Activated CD4-positive, alpha-beta memory T cell treated with anti-CD3 and anti-CD28 coated beads for 36 hours (primary cell): ENCODE measurements around the gene SLC34A3. TPM values are rescaled to one million over a fixed set of nuclear protein-coding genes. Genes with fewer than 3 reads are reported as not detected.
A peak's percentile ranks its signal among the peaks of the same experiment; 100 is the strongest.

Source experiments
- CTCF ChIA-PET: fragments of 350-600 bp; sonication (Branson Sonifier 250); formaldehyde crosslinking; loops from one replicate; lab custom pipeline; 2021; ENCODE audit warnings: antibody characterized with exemption, inconsistent platforms; lab: Charles Lee
- POLR2A ChIA-PET: fragments of 350-600 bp; sonication (Branson Sonifier 250); formaldehyde crosslinking; loops from one replicate; lab custom pipeline; 2021; ENCODE audit warnings: antibody characterized with exemption; lab: Charles Lee
- DNase-seq: peaks from one replicate; pipeline ENCODE4 v3.0.0-alpha.2; 2020
- H3K27ac Mint-ChIP-seq: one replicate; pipeline ENCODE4 v1.8.0; 2021; ENCODE audit warnings: mixed read lengths
- H3K27me3 Mint-ChIP-seq: one replicate; pipeline ENCODE4 v1.8.0; 2021; ENCODE audit warnings: mixed read lengths
- H3K36me3 Mint-ChIP-seq: one replicate; pipeline ENCODE4 v1.8.0; 2021; ENCODE audit warnings: mixed read lengths
- H3K4me1 Mint-ChIP-seq: one replicate; pipeline ENCODE4 v1.8.0; 2021; ENCODE audit warnings: low read depth, mixed read lengths
- H3K4me3 Mint-ChIP-seq: one replicate; pipeline ENCODE4 v1.8.0; 2021; ENCODE audit warnings: mild to moderate bottlenecking, mixed read lengths
- H3K9me3 Mint-ChIP-seq: one replicate; pipeline ENCODE4 v1.8.0; 2021; ENCODE audit warnings: mixed read lengths
- intact Hi-C: fragments of 100-400 bp; cut with micrococcal nuclease; formaldehyde crosslinking; loops from one replicate; pipeline ENCODE4 v1.15.1; 2023
- total RNA-seq, 2 experiments: library from RNA; stranded (reverse); gene quantifications; one replicate each; pipeline ENCODE4 v1.2.3, GENCODE V29; 2021

The SLC34A3 gene
- total RNA-seq, 2 experiments from 2014 or later, result not detected

- intact Hi-C loops, result no loop called here
- H3K27ac Mint-ChIP-seq, result no peak overlapping the region
- ChIA-PET POLR2A (interaction anchor here (6.8 kb wide), 1 partner anchor 14 kb away, joined by 38 read pairs; the partner anchor contains the start of gene TUBB4B), CTCF (interaction anchor here (0.6 to 6.6 kb wide), 19 partner anchors 10 to 197 kb away, joined by 3 to 54 read pairs (median 5); partner anchors contain the start of genes DPP7, NDOR1, SSNA1 and TMEM203)
- peaks cover 5% of the 10 kb centered on the region for H3K27me3 Mint-ChIP-seq
- no peaks in the 10 kb centered on the region for H3K36me3 Mint-ChIP-seq
- no peak for DNase-seq
- no peaks in the 10 kb centered on the region for H3K9me3 Mint-ChIP-seq
- H3K4me1 Mint-ChIP-seq, result peaks cover 5% of the 10 kb centered on the region
- H3K4me3 Mint-ChIP-seq, result no peak overlapping the region
Measured at GRCh38 chr9:137226338-137227053, 4.2 kb upstream of the SLC34A3 start.

GRCh38 chr9:137227054-137227852 is 3.4 kb upstream of the SLC34A3 start, which contains the start of gene RNF224:
TSS of gene RNF224 (plus strand) at chr9:137227502. CDS start at chr9:137228336, 834 bp downstream.
- H3K4me3 Mint-ChIP-seq, result no peak within 1 kb of the TSS
- DNase-seq, result peak; percentile 86
- peaks cover 5% of the 10 kb centered on the region for H3K4me1 Mint-ChIP-seq
- ChIA-PET CTCF (interaction anchor here (0.7 to 6.6 kb wide), 28 partner anchors 9 to 198 kb away, joined by 3 to 54 read pairs (median 4); partner anchors contain the start of genes DPP7, NDOR1, NELFB and TMEM203), POLR2A (interaction anchor here (0.6 to 6.8 kb wide), 2 partner anchors 14 to 107 kb away, joined by 3 to 38 read pairs; partner anchors contain the start of gene TUBB4B)
- H3K27ac Mint-ChIP-seq, result peak within 1 kb of the TSS; percentile 64
- H3K27me3 Mint-ChIP-seq, result peaks cover 5% of the 10 kb centered on the region
- no peaks in the 10 kb centered on the region for H3K9me3 Mint-ChIP-seq
- no peaks in the 10 kb centered on the region for H3K36me3 Mint-ChIP-seq
- intact Hi-C loops, result no loop called here

DNA sequence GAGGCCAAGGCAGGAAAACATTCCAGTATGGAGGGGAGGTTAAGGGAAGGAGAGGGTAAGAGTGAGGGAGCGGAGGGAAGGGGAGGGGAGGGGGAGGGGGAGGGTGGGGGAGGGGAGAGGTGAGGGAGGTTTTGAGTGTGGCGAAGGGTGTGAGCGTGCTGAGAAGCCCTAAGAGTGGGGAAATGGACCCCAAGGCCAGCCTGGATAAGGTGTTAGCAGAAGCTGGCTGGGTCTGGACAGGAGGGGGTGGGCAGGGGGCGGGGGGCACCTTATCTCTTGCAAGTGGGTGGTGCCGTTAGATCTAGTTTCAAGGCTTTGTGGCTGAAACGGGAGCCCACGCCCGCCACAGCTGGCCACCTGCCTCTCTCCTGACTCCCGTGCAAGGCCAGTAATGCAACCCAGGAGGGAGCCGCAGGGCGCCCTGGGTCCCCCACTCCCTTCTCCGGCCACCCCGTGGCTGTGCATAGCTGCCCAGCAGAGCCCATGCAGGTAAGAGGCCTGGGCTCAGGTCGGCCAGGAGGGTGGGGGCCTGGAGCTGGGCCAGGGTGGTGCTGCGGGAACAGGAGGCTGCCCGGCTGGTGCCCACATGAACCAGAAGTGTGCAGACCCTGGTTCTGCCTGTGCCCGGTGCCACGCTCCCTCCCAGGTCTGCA is 2.7 kb upstream of the SLC34A3 start:
- H3K4me3 Mint-ChIP-seq, result no peak overlapping the region
- ChIA-PET POLR2A (interaction anchor here (6.8 kb wide), 1 partner anchor 13 kb away, joined by 38 read pairs; the partner anchor contains the start of gene TUBB4B), CTCF (interaction anchor here (1.0 to 6.6 kb wide), 22 partner anchors 9 to 199 kb away, joined by 3 to 54 read pairs (median 4); partner anchors contain the start of genes DPP7, NDOR1, NELFB and TMEM203)
- peaks cover 5% of the 10 kb centered on the region for H3K27me3 Mint-ChIP-seq
- no peaks in the 10 kb centered on the region for H3K9me3 Mint-ChIP-seq
- H3K27ac Mint-ChIP-seq, result peak overlapping the region; percentile 64
- H3K4me1 Mint-ChIP-seq, result peaks cover 3% of the 10 kb centered on the region
- no peaks in the 10 kb centered on the region for H3K36me3 Mint-ChIP-seq
- intact Hi-C loops, result no loop called here
- DNase-seq, result no peak

GRCh38 chr9:137228506-137228967 is 2.2 kb upstream of the SLC34A3 start:
- peaks cover 5% of the 10 kb centered on the region for H3K27me3 Mint-ChIP-seq
- ChIA-PET POLR2A (no interaction called here), CTCF (interaction anchor here (1.4 to 6.6 kb wide), 5 partner anchors 8 to 114 kb away, joined by 4 to 54 read pairs (median 15); partner anchors contain the start of genes DPP7, NDOR1, TMEM203 and TUBB4B)

DNA sequence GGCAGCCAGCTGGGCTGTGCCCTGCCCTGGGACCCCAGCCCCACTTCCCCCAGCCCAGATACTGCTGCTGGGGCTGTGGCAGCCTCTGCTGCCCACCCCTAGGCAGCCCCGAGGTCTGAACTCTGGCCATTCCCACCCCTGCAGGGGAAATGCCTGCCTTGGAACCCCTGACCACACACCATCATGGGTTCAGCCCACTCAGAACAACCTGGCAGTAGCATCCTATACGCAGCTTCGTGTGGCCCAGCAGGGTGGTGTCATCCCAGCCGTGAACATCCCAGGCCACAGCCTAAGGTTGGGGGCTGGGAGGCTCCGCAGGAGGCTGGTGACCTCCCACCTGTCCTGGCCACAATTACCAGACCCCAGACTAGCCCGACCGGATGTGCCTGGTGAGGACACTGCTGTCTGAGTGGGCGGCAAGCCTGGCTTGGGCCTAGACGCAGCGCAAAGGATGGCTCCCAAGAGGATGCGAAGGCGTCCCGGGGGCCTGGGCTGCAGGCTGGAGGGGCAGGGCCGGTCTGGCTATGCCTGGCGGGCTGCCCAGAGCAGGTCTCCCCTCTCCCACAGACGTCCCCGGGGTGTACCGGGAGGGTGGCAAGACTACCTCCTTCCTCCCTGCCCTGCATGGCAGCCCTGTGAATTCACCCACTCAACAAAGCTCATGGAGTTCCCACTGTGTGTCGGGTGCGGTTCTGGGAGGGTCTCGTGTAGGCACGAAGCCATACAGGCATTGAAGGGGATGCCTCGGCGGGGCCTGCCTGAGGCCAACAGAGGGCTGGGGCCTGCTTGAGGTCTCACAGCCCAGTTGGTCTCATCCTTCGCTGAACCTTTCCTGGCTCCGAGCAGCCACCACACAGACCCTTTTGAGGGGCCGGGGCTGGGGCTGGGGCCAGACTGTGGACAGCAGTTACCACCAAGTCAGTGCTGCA is 1.5 kb upstream of the SLC34A3 start:
- Mint-ChIP-seq H3K36me3 (no peaks in the 10 kb centered on the region), H3K27me3 (peaks cover 5% of the 10 kb centered on the region), H3K4me1 (peaks cover 2% of the 10 kb centered on the region), H3K27ac (no peak overlapping the region), H3K4me3 (no peak overlapping the region), H3K9me3 (no peaks in the 10 kb centered on the region)
- ChIA-PET CTCF (interaction anchor here (0.8 to 3.5 kb wide), 3 partner anchors 10 to 111 kb away, joined by 3 to 16 read pairs (median 3); no protein-coding TSS in a partner anchor), POLR2A (no interaction called here)
- DNase-seq, result no peak
- intact Hi-C loops, result no loop called here

More at GRCh38 chr9:137228506-137228967, 2.2 kb upstream of the SLC34A3 start:
- H3K4me1 Mint-ChIP-seq, result peaks cover 2% of the 10 kb centered on the region
- no peak overlapping the region for H3K4me3 Mint-ChIP-seq
- intact Hi-C loops, result no loop called here
- no peak overlapping the region for H3K27ac Mint-ChIP-seq
- H3K36me3 Mint-ChIP-seq, result no peaks in the 10 kb centered on the region
- DNase-seq, result no peak
- H3K9me3 Mint-ChIP-seq, result no peaks in the 10 kb centered on the region

- no peak overlapping the region for H3K27ac Mint-ChIP-seq
- no peak overlapping the region for H3K4me3 Mint-ChIP-seq
- H3K36me3 Mint-ChIP-seq, result no peaks in the 10 kb centered on the region
- H3K9me3 Mint-ChIP-seq, result no peaks in the 10 kb centered on the region
- DNase-seq, result no peak
- ChIA-PET CTCF (interaction anchor here (0.8 to 1.1 kb wide), 2 partner anchors 9 to 41 kb away, joined by 3 read pairs; no protein-coding TSS in a partner anchor), POLR2A (no interaction called here)
- intact Hi-C loops, result no loop called here
- H3K27me3 Mint-ChIP-seq, result peaks cover 11% of the 10 kb centered on the region
- H3K4me1 Mint-ChIP-seq, result peaks cover 2% of the 10 kb centered on the region
Measured at GRCh38 chr9:137229903-137230704, 597 bp upstream of the SLC34A3 start.

GRCh38 chr9:137231372-137232039 is 805 bp downstream of the SLC34A3 start:
- no peaks in the 10 kb centered on the region for H3K36me3 Mint-ChIP-seq
- peaks cover 13% of the 10 kb centered on the region for H3K27me3 Mint-ChIP-seq
- ChIA-PET CTCF (no interaction called here), POLR2A (no interaction called here)
- intact Hi-C loops, result no loop called here
- no peak for DNase-seq
- peaks cover 2% of the 10 kb centered on the region for H3K4me1 Mint-ChIP-seq
- no peaks in the 10 kb centered on the region for H3K9me3 Mint-ChIP-seq
- no peak overlapping the region for H3K4me3 Mint-ChIP-seq
- H3K27ac Mint-ChIP-seq, result no peak overlapping the region

GRCh38 chr9:137232101-137232500 is 1.4 kb downstream of the SLC34A3 start:
- peaks cover 13% of the 10 kb centered on the region for H3K27me3 Mint-ChIP-seq
- H3K9me3 Mint-ChIP-seq, result no peaks in the 10 kb centered on the region
- peaks cover 2% of the 10 kb centered on the region for H3K4me1 Mint-ChIP-seq
- no peak for DNase-seq
- ChIA-PET POLR2A (no interaction called here), CTCF (no interaction called here)
- no peaks in the 10 kb centered on the region for H3K36me3 Mint-ChIP-seq
- H3K4me3 Mint-ChIP-seq, result no peak overlapping the region
- intact Hi-C loops, result no loop called here
- H3K27ac Mint-ChIP-seq, result no peak overlapping the region

DNA sequence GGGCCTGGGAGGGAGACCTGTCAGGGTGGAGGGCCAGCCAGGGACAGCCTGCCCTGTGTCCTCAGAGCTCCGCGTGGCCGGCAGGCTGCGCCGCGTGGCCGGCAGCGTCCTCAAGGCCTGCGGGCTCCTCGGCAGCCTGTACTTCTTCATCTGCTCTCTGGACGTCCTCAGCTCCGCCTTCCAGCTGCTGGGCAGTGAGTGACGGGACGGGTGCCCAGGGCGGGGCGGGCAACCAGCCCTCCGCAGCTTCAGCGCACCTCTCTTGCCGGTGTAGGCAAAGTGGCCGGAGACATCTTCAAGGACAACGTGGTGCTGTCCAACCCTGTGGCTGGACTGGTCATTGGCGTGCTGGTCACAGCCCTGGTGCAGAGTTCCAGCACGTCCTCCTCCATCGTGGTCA is 1.8 kb downstream of the SLC34A3 start:
- H3K27ac Mint-ChIP-seq, result no peak overlapping the region
- CTCF ChIA-PET, result no interaction called here

More for the DNA sequence above, 1.8 kb downstream of the SLC34A3 start:
- POLR2A ChIA-PET, result no interaction called here
- DNase-seq, result no peak
- intact Hi-C loops, result no loop called here
- H3K4me1 Mint-ChIP-seq, result peaks cover 2% of the 10 kb centered on the region
- H3K4me3 Mint-ChIP-seq, result no peak overlapping the region
- H3K36me3 Mint-ChIP-seq, result no peaks in the 10 kb centered on the region
- H3K27me3 Mint-ChIP-seq, result peaks cover 13% of the 10 kb centered on the region
- no peaks in the 10 kb centered on the region for H3K9me3 Mint-ChIP-seq
